WERI-Rb-1 (cell line): ENCODE data around the gene CLIC6.

Source experiments
- DNase-seq: peaks from one replicate; pipeline ENCODE4 v3.0.0-alpha.2; 2020
- H3K27ac ChIP-seq: fragments of 250-450 bp; sonication (Bioruptor Pico); 2 replicates; pipeline ENCODE4 v1.5.1; 2020; ENCODE audit warnings: mild to moderate bottlenecking, moderate library complexity
- H3K27me3 ChIP-seq: fragments of 250-450 bp; sonication (Bioruptor Pico); 2 replicates; pipeline ENCODE4 v1.5.1; 2021; ENCODE audit warnings: mild to moderate bottlenecking, low read depth, moderate library complexity; ENCODE audit not compliant: insufficient read depth, severe bottlenecking
- H3K36me3 ChIP-seq: fragments of 250-450 bp; sonication (Bioruptor Pico); 2 replicates; pipeline ENCODE4 v1.5.1; 2020; ENCODE audit warnings: mild to moderate bottlenecking, moderate library complexity
- H3K4me3 ChIP-seq: 2 replicates; pipeline ENCODE4 v1.5.1; 2011; ENCODE audit warnings: low read depth, mild to moderate bottlenecking, control low read depth, low read length
- H3K9me3 ChIP-seq: fragments of 250-450 bp; sonication (Bioruptor Pico); 2 replicates; pipeline ENCODE4 v1.5.1; 2021; ENCODE audit warnings: mild to moderate bottlenecking, moderate library complexity; ENCODE audit not compliant: severe bottlenecking
- CTCF ChIP-seq: IDR thresholded peaks from 2 replicates; pipeline ENCODE4 v1.5.1; 2011; ENCODE audit warnings: low read depth, mild to moderate bottlenecking, control low read depth, inconsistent platforms, low read length

CLIC6 gene

GRCh38 chr21:34671891-34672290, 3.1 kb downstream of the CLIC6 start:
- Histone ChIP-seq H3K27me3 (peaks cover 93% of the 10 kb centered on the region), H3K4me3 (no peak overlapping the region), H3K9me3 (peaks cover 22% of the 10 kb centered on the region), H3K27ac (no peak overlapping the region), H3K36me3 (no peaks in the 10 kb centered on the region)
- TF ChIP-seq CTCF: no peak
- DNase-seq: no peak

DNA sequence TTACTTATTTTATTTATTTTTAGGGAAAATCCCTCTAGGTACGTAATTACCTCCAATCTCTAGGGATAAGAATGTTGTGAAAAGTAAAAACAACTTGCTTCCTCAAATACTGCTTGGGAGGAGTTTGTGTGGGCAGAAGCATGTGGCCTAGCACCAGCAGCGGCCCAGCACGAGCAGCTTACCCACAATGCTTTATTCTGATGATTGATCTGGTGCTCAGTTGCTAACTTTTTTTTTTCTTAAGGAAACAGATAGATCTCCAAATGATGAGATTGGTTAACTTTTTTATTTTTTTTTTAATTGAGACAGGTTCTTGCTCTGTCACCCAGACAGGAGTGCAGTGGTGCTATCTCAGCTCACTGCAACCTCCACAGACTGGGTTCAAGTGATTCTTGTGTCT, 4.2 kb downstream of the CLIC6 start:
- Histone ChIP-seq H3K36me3 (no peaks in the 10 kb centered on the region), H3K9me3 (peaks cover 22% of the 10 kb centered on the region), H3K4me3 (no peak overlapping the region), H3K27me3 (peaks cover 93% of the 10 kb centered on the region), H3K27ac (no peak overlapping the region)
- TF ChIP-seq CTCF: no peak
- DNase-seq: no peak

DNA sequence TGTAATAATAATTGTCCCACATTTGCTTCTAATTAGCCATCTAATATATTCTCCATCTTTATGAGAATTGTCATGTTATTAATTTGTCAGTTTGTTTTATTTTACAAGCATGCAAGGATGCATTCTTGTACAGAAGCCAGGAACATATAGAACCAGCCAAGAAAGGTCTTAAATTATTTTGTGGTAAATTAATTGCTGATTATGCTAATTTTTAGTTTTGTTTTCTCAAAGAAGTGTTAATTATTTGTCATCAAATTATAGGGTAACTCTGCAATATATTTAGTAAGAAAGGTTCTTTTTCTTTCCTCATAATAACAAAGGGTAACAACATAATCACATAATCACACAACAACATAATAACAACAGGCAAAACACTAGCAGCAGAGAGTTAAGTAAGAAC, 5.7 kb downstream of the CLIC6 start:
- no peak for TF ChIP-seq CTCF
- Histone ChIP-seq H3K9me3 (peaks cover 7% of the 10 kb centered on the region), H3K27me3 (peaks cover 93% of the 10 kb centered on the region), H3K27ac (no peak overlapping the region), H3K36me3 (no peaks in the 10 kb centered on the region), H3K4me3 (no peak overlapping the region)
- DNase-seq: no peak

GRCh38 chr21:34675871-34676270, 7.1 kb downstream of the CLIC6 start:
- Histone ChIP-seq H3K27me3 (peaks cover 94% of the 10 kb centered on the region), H3K27ac (no peak overlapping the region), H3K36me3 (no peaks in the 10 kb centered on the region), H3K4me3 (no peak overlapping the region), H3K9me3 (peaks cover under 1% of the 10 kb centered on the region)
- TF ChIP-seq CTCF: no peak
- DNase-seq: no peak

DNA sequence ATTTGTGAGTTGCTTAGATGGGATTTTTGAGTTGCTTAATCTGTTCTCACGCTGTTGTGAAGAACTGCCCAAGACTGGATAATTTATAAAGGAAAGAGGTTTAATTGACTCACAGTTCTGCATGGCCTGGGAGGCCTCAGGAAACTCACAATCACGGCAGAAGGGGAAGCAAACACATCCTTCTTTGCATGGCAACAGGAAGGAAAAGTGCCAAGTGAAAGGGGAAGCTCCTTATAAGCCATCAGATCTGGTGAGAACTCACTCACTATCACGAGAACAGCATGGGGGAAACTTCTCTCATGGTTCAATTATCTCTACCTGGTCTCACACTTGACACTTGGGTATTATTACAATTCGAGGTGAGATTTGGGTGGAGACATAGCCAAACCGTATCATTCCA, 10.3 kb downstream of the CLIC6 start:
- Histone ChIP-seq H3K9me3 (peaks cover 10% of the 10 kb centered on the region), H3K27me3 (peaks cover 91% of the 10 kb centered on the region), H3K36me3 (no peaks in the 10 kb centered on the region), H3K27ac (no peak overlapping the region), H3K4me3 (no peak overlapping the region)
- DNase-seq: no peak
- no peak for TF ChIP-seq CTCF

GRCh38 chr21:34684174-34684876, 15.5 kb downstream of the CLIC6 start:
- H3K4me3 ChIP-seq: no peak overlapping the region
- no peak overlapping the region for H3K27ac ChIP-seq
- H3K9me3 ChIP-seq: peaks cover 15% of the 10 kb centered on the region
- peaks cover 93% of the 10 kb centered on the region for H3K27me3 ChIP-seq
- TF ChIP-seq CTCF: no peak
- no peaks in the 10 kb centered on the region for H3K36me3 ChIP-seq
- DNase-seq: no peak
